ENCODE results near the gene BRINP1.

BRINP1 gene, protein sequence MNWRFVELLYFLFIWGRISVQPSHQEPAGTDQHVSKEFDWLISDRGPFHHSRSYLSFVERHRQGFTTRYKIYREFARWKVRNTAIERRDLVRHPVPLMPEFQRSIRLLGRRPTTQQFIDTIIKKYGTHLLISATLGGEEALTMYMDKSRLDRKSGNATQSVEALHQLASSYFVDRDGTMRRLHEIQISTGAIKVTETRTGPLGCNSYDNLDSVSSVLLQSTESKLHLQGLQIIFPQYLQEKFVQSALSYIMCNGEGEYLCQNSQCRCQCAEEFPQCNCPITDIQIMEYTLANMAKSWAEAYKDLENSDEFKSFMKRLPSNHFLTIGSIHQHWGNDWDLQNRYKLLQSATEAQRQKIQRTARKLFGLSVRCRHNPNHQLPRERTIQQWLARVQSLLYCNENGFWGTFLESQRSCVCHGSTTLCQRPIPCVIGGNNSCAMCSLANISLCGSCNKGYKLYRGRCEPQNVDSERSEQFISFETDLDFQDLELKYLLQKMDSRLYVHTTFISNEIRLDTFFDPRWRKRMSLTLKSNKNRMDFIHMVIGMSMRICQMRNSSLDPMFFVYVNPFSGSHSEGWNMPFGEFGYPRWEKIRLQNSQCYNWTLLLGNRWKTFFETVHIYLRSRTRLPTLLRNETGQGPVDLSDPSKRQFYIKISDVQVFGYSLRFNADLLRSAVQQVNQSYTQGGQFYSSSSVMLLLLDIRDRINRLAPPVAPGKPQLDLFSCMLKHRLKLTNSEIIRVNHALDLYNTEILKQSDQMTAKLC

DNA sequence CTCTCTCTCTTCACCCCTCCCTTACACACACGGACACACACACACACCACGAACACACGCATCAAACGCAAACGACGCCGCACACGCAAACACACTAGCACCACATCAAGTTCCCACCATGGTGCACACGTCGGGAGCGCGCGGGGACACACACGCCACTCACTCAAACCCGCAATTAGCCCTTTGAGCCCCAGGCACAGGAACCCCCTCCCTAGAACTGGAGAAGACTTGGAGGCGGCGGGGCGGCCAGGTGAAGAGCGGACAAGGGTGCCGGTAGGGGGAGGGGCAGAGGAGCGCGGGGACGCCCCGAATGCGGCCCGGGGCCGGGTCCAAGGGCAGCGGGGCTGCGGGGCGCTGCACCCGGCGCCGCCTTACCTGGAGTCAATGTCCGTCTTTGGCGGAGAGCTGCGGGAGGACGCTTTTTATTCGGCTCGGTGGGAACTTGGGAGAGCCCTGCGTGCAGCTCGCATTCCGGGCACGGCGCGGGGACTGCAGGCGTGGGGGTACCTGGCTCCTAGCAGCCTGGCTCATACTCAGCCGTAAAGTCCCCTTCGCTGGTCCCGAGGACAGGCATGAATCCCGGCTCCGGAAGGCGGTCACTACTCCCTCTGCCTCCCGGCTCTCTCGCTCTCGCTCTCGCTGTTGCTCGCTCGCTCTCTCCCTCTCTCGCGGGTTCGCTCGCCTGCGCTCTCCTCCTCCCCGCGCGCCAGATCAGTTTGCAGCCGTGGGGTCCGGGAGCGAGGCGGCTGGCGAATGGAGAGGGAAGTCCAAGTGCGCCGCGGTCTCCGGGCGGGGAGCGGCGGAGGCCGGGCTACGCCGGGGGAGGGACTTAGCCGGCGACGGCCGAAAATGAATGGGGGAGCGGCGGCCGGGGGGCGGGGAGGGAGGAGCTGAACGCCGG is at the start of gene BRINP1:
TSS of gene BRINP1 (minus strand) at position 755 of the 901 bp plus-strand sequence. CDS start 56,080 bp downstream, outside the sequence.
- DNase-seq, result no peak

DNA sequence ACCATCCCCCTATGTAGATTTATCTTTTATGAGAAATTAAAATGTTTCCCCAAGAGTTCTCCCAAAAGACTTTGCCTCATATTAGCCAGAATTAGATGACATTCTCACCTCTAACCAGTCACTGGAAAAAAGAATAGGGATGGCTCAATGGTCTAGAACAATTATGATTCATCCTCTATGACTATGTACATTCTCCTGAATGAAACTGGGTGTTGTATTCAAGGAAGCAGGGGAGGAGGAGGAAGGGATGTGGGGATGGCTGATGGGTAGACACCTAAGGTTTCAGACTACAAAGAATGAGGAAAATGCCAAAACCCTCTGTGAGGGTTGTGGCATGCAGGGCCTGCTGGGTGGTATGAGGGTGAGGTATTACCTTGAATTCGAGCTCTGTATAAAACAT is 49.5 kb upstream of the BRINP1 start:
- DNase-seq, result no peak

DNA sequence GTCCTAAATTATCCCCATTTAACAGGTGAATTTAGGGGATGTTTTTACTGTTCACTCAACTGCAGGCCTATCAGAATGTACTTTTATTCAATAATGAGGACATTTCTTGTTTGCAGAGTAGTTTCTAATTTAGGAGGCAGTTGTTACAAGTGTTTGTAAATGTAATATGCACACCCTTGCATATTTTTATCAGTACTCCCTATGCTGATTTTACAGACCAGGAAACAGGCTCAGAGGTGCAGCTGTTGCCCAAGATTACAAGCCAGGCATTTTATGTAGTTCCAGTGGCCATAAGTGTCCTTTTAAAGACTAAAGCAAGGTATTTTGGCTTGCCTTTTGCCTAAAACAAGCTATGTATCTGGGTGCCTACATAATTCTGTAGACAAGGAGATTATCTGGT is 47.6 kb upstream of the BRINP1 start:
- DNase-seq, result no peak

DNA sequence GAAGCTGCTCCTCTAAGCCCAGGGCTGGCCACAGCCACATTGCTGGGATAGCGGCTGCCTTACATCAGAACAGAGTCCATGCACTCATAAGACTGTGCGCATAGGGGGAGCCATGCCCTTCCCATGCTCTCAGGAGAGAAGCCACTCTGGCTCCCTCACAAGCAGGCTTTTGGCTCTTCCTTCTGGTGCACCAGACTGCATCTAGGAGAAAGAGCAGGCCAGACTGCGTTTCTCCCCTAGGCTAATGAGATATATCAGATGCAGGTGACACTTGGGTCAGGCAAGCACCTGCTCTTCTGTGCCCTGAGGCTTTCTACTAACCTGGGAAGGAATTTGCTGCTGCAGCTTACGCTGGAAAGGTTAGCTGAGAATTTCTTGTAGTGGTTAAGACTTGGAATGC is 43.2 kb upstream of the BRINP1 start:
- no peak for DNase-seq

DNA sequence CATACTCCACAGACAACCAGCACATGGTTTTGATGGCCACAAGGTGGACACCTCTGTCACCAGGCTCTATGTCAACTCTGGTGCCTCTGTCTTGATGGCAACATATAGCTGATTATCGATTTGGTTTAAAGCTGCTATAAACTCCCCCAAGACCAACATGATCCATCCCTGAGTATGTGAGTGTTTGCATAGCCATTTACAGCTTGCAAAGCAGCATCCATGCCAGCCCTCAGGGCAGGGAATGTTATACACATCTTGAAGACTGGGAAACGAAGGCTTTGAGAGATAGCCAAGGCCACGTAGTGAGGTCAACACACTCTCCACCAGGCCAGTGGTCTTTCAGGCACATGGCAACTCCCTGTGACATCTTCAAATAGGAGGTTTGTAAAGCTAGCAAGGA is 40.3 kb upstream of the BRINP1 start:
- no peak for DNase-seq

DNA sequence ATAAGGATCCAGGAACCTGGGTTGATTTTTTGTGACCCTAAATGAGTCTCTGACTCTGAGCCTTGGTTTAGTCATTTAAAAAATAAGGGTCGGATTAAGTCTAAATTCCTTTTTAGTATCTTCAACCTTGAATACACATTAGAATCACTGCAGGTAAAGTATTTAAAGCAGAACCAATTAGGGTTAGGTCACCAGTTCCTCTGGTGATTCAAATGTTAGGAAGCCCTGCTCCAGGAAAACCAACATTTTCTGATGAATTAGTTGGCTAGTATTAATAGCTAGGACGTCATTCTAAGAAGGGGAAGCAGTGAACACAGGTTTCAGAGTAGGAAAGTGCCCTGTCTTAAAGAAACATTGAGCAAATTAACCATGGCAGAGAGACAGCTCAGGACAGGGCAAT is 31.4 kb upstream of the BRINP1 start:
- no peak for DNase-seq

DNA sequence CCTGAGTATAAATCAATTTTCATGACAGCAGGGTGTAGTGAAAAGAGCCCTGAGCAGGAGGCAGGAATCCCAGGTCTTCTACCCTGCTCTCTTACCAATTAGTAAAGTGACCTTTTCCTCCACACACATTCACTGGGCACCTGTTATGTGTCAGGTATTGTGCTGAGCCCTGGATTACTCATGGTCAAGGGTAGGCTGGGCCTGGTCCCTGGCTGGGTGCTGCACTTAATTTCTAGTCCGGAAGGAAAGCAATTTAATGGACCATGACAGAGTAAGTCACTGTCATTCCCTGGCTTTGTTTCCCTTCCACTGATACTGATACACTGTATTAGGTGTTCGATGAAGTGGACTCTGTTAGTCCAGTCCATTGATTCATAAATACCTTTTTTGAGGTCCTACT is 29.1 kb upstream of the BRINP1 start:
- no peak for DNase-seq

DNA sequence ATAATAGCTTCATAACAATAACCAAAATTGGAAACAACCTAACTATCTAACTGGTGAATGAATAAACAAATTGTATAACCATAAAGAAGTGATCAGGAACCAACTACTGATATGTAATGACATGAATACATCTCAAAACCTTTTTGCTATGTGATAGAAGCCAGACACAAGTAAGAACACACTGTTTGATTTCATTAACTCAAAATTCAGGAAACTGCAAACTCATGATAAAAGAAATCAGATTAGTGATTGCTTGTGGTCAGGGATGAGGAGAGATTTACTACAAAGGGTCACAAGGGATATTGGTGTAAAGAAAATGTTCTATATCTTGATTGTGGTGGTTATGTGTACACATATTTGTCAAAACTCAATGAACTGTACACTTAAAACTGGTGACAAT is 22.6 kb upstream of the BRINP1 start:
- DNase-seq, result no peak

DNA sequence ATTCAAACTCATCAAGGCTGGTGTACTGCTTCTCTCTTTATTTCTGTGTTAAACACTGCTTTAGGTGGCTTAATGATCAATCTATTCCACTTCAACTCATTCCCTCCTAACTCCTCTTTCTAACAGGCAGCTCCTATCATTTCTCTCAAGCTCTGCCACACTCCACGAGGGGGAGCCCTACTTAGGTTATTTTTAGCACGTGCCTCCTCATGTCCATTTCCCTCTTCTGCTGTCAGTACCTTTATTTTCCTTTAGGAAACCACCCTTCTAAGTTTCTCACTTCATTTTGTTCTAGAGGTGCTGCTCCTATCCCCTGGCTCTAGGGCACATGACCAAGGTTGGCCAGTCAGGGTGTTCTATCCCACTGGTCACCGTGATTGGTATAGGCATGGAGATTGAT is 6.7 kb upstream of the BRINP1 start:
- DNase-seq, result no peak

DNA sequence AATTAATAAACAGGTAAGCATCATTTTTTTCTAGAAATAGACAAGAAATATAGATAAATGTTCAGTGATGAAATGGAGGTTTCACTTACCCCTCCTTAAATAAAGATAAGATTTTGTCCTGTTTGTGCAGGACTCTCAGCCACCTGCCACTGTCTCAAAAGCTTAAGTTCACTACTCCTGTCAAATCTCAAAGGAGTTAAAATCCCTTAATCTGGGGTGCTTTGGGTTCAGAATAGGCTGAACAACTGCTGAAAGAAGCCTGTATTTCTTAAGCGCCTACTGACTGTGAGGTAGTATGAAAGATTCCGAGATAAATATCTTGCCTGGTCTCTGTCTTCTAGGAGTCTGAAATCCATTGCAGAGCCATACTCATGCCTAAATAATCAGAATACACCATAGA is 3.7 kb upstream of the BRINP1 start:
- no peak for DNase-seq

DNA sequence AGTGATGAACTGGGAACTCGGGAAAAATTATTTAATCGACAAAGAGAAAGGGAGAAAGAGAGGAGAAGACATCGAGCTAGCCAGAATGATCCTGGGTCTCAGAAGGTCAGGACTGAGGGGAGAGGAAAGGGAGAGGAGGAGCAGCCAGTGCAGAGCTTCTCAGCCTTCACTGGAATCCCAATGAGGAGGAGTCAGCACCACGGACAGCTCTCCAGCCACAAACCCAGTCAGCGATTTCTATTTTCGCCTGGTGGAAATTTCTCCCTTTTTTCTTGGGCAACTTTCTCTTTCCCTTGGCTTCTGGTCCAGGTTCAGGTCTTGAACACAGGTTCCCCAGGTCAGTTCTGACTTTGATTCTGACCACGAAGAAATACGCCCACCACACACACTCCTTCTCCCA is 1.6 kb upstream of the BRINP1 start:
- no peak for DNase-seq

DNA sequence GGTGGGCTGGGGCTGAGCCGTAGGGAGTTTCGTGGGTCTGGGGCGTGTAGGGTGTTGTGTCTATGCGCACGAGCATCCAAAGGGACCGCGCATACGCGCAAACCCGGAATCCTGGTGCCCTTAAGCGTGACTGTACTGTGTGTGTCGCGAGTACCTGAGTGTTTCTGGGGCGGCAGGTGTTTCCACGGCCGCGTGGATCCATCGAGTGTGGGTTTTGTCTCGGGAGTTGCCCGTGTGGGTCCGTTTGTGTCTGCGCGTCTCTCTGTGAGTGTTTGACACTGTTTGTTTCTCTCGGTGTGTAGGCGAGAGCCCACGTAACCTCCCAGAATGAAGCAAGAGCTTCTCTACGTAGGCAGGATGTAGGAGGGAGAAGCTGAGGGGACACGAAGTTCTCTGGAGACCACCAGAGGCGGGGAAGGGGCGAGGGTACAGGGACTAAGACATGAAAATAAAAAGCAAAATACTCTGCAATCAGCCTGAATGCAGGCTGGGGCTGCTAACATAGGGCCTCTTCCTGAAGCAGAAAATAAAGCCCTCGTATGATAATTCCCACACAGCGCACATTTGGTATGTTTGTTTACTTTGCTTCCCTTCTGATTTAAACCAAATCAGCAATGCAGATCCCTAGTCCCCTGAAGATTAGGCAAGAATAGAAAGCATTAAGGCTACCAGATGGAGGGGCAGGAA is 588 bp upstream of the BRINP1 start:
- no peak for DNase-seq

DNA sequence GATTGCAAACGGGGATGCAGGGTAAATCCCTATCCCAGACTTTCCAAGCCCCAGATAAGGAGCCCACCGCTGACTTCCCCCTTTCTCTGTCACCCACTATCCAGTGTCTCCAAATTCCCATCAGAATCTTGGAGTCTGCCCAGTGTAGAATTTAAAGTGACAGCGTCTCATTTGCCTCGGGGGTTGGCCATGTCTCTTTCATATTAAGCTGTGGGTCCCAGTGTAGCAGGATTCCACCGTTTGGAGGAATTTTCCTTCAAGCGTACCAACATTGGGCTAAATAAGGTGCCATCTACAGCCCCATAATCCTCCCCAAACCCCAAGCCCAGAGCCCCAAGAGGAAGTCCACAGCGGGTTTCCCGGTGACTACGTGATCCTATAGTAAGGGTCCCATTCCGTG is 1.1 kb downstream of the BRINP1 start:
- DNase-seq, result no peak

DNA sequence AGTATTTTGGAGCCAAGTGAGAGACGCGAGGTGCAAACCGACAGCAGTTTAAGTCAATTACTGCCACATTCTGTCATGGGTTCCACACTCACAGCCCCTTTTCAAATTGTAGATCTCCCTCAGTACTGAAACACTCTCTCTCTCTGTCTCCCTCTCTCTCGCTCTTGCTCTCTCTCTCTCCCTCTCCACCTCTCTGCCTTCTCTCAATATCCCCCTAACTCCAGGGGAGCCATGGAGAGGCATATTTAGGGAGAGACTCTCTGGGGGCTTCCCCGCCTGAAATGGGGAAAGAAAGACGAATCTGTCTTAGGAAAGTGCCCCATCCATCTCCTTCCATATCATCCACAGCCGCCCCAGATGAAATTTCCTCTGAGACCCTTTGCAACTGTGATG is 1.6 kb downstream of the BRINP1 start:
- DNase-seq, result no peak

DNA sequence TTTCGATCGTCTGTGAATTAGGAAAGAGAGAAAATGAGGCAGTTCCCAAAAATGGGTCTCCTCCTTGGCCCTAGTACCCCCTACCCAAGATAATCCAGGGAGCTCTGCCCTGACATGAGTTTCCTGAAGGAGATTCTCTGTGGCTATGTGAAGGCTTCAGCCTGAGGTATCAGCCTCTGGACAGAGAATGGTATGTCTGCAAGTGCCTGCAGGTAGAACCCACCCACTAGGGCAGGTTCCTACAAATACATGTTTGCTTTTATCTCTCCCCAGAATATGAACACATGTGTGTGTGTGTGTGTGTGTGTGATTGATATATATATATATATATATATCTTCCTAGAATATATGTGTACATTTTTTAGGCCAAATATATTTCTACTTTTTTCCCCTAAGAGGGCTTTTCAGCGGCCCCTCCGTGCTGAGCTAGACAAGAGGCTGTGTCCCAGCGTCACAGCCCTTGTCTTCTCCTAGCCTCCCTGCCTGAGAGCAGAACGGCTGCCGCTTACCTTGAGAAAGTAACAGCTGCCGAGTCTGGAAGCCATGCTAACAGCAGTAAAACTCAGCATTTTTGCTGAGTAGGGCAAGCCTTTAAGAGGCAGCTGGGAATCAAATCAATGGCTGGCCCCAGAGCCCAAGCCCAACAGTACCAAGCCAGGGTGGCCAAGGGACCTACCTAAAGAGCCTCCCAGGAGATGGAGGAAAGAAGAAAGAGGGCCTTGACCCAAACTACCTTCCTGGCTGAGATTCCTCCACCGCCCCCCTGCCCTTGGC is 2.1 kb downstream of the BRINP1 start:
- DNase-seq, result no peak

DNA sequence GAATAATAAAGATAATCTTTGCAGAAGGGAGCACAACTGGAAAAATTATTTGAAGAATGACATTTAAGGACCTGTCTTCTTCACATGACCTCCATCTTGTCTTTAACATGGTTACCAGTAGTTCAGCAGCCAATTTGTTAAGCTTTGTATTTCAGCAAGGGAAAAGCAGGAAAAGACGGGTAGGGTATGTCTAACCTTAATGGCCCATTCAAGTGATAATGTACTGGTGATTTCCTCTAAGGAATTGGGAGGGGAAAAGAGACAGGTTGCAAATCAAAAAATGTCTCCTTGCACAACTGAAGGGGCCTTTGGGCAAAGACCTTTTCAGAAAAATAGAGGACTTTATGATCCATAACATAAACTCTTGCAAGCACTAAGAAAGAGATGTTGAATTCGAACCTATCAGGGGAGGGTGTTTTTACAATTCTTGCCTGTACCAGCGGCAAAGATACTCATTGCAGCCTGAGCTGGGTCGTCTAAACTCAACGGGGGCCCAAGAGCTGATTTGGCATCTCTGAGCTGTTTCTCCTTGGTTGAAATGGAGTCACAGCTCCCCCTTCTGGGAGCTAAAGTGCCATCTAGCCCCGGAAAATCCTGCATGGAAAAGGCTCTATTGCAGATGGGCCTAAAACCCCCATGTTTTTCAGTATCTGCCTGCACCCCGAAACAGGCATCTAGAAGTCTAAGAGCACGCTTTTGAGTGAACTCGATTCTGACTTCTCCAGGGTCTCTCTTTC is 3.8 kb downstream of the BRINP1 start:
- DNase-seq, result no peak

DNA sequence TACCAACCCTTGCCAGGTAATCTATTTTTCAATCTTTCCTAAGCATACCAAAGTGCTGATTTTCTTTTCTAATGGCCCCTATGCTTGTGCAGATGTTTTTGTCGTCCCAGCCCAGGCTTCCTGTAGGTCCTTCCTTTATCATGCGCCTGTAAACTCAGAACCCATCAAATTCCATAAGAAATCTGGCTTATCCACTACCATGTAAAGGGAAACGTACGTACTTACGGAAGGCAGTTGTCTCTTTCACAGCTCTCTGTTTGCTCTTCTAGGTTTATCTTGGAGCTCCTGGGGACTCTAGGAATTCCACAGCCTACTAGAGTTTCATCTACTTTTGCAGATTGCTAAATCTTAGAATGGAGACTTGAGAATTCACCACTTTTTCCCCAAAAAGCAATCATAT is 9.0 kb downstream of the BRINP1 start:
- DNase-seq, result no peak

DNA sequence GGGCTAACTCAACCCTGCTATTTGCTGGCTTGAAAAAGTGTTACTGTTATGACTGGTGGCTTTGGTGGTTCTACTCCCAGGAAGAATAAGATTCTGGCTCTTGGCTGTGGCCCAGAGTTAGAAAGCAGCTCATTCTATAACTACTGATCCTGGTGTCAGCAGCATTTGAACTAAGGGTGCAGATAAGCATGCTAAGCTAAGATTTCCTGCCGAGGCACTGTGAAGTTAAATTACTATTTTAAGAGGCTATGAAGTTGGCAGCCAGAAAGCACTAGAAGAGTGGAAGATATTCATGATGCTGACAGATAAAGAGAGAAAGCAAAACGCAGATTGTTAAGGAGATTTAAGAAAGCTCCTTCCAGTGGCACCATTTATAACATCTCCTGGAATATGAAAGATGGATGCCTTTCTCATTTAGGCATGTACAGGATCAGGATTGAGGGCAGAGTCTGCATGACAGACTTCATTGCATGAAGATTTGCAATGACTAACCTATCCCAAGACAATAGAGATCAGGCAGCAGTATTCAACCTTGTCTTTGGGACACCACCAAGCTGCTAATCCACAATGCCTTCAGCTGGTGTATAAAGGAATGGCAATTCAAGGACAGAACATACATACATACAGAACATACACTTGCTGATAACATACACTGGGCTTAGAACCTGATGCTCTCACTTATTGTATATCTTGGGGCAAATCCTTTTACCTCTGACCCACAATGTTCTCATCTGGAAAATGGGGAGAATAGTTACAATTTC is 11.7 kb downstream of the BRINP1 start:
- no peak for DNase-seq

DNA sequence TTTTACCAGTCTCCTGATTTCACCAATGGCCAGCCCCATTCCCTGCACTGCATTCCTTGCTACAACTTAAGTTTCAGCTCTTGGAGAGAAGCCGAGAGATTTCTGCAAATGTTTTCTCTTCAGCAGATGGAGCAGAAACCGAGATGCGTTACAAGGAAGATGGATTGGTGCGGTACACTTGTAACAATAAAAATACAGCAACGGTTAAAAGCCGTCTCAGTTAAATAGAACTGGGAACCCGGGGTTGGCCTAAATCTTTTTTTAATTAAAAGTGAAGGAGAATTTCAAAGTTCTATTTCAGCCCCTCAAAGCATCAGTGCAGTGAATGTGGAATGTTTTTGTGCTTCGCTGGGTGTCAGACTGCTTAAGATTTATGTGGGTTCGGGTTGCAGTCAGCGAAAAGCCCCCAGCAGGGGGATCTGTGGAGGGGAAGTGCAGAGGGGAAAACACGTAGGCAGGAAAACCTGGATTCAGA is 19.8 kb downstream of the BRINP1 start:
- no peak for DNase-seq
